C4-2B (cell line): ENCODE measurements around the gene CD209.

Experiments
- H3K27ac ChIP-seq: fragments of 450-650 bp; 2 replicates; pipeline ENCODE4 v1.5.1; 2017
- ZFX ChIP-seq: fragments of 450-650 bp; IDR thresholded peaks from 2 replicates; pipeline ENCODE4 v1.6.1; 2017
- TF ChIP-seq, protein P1 (sequence below): fragments of 450-650 bp; conservative IDR thresholded peaks from 2 replicates; pipeline ENCODE4 v1.5.1; 2017; ENCODE audit warnings: mild to moderate bottlenecking

Gene CD209

DNA sequence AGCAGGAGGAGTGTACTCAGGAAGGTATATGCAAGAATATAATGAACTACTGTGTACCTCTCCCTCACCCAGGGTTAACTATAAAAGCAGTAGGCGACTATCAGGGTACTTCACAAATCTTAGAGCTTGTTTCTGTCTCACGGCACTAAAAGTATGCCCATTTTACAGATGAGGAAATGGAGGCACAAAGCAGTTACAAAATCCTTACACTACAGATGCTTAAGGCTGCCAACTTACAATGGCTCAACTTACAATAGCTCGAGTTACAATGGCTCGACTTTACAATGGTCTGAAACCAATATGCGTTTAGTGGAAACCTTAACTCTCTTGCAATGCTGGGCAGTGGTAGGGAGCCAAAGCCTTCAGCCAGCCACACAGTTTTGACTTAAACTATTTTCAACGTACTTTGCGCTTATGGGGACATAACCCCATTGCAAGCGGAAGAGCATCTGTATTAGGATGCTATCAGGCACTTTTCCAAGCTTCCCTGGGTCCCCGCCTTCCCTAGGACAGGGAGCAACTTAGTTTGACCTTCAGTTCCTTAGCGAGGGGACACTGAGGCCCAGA lies 49.5 kb downstream of the CD209 start:
- H3K27ac ChIP-seq, result no peak overlapping the region
- TF ChIP-seq, protein P1, sequence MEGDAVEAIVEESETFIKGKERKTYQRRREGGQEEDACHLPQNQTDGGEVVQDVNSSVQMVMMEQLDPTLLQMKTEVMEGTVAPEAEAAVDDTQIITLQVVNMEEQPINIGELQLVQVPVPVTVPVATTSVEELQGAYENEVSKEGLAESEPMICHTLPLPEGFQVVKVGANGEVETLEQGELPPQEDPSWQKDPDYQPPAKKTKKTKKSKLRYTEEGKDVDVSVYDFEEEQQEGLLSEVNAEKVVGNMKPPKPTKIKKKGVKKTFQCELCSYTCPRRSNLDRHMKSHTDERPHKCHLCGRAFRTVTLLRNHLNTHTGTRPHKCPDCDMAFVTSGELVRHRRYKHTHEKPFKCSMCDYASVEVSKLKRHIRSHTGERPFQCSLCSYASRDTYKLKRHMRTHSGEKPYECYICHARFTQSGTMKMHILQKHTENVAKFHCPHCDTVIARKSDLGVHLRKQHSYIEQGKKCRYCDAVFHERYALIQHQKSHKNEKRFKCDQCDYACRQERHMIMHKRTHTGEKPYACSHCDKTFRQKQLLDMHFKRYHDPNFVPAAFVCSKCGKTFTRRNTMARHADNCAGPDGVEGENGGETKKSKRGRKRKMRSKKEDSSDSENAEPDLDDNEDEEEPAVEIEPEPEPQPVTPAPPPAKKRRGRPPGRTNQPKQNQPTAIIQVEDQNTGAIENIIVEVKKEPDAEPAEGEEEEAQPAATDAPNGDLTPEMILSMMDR, result no peak
- no peak for TF ChIP-seq ZFX

DNA sequence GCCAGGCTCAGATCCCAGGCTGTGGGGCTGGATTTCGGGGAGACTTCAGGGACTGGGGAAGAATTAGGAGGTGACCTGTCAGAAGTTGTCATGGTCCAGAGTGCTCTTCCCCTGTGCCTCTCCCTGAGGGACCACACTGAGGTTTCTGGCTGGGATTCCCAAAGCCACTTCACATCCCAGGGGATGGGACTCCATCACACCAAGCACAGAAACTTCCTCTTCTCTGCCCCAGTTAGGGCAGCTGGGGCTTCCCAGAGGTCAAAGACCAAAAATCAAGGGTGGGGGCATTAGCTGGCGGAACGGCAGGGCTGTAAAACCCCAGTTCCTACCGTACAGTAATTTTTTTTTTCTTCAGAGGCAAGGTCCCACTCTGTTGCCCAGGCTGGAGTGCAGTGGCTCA lies 52.8 kb downstream of the CD209 start:
- no peak overlapping the region for H3K27ac ChIP-seq
- TF ChIP-seq, protein P1, result no peak
- no peak for TF ChIP-seq ZFX

DNA sequence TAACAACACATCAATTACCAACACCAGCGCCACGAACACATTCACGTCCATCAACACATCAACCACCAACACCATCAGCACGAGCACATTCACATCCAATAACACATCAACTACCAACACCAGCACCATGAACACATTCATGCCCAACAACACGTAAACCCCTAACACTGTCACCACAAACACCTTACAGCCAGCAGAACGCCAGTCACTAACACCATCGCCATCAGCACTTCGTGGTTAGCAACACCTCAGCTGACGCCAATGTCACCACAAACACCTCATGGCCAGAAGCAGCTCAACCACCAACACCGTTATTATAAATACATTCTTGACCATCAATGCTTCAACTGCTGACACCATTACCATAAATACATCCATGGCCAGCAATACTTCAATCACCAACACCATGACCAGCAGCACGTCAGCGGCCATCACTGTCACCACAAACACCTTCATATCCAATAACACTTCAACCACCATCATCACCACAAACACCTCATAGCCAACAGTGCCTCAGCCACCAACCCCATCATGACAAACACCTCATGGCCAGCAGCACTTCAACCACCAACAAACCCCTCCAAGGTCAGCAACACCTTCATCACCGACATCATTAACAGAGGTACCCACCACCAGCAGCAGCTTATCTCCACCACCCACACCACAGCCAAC lies 54.8 kb downstream of the CD209 start:
- TF ChIP-seq ZFX, result no peak
- TF ChIP-seq, protein P1, result no peak
- H3K27ac ChIP-seq, result no peak overlapping the region

DNA sequence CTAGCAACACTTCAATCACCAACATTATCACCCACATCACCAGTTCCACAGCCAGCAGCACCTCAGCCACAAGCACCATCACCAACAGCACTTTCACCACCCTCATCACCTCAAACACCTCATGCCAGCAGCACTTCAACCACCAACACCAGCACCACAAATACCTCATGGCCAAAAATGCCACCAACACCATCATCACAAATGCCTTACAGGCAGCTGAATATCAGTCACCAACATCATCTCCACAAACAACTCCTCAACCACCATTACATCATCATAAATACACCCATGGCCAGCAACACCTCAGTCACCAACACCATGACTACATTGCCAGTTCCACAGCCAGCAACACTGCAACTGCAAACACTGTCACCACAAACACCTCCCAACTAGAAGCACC lies 55.8 kb downstream of the CD209 start:
- no peak overlapping the region for H3K27ac ChIP-seq
- TF ChIP-seq, protein P1, result no peak
- TF ChIP-seq ZFX, result no peak

DNA sequence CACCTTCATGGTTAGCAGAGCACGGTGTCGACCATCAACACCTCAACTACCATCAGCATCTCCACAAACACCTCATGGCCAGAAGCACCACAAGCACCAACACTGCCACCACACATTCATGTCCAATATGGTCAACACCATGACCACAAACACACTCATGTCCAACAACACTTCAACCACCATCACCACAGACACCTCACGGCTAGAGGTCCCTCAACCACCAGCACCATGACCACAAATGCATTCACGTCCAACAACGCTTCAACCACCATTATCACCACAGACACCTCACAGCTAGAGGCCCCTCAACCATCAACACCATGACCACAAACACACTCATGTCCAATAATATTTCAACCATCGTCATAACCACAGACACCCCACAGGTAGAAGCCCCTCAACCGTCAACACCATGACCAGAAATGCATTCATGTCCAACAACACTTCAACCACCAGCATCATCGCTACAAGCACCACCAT lies 56.5 kb downstream of the CD209 start:
- H3K27ac ChIP-seq, result no peak overlapping the region
- TF ChIP-seq ZFX, result no peak
- TF ChIP-seq, protein P1, result no peak
